DMS153 (cell line): ENCODE measurements around the gene CYGB.
A peak's percentile ranks its signal among the peaks of the same experiment; 100 is the strongest.
"Not testable (repeated sequence)": the region's sequence is repeated elsewhere in the genome, so short reads cannot be mapped to it uniquely, and the experiment has no call there.

Experiments used
- DNase-seq: peaks from one replicate; lab custom pipeline; 2025; lab: John Stamatoyannopoulos, UW

The CYGB gene

DNA sequence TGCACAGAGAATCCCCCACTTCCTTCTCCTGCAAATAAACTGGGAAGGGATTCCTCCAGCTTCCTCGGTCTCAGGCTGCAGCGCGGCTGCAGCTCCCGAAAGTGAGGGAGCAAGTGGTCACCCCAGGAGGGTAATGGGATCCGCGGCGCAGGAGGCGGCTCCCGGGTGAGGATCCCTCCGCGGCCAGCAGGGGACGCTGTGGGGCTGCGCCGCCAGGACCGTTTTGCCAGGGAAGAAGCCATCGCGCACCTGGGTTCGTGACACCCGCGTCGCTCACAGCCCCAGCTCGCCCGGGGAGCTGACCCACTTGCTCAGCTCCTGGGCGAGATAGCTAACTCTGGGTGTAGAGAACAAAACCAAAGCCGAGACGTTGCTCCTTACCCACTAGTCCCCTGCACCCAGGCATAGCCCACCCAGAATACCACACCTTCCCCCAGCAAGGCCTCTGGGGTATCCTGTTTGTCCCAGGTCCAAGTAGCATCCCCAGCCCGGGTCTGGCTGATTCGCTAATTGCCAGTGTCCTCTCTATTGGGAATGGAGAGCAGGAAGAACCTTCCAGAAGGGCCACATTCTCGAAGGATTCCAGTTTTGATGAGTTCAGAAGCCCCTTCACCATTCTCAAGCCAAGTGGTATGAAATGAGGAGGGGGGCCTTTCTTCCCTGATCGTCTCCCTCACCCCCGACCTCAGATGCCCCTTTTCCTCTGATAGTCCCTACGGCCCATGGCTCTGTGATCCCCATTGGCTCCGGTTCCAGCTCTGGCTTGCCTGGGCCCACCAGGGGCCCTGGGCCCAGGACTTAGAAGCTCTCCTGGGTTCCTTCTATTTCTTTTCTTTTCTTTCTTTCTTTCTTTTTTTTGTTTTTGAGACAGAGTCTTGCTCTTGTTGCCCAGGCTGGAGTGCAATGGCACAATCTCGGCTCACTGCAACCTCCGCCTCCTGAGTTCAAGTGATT, 14.1 kb downstream of the CYGB start:
- peak; percentile 13 for DNase-seq

- DNase-seq: not testable (repeated sequence)
Measured at GRCh38 chr17:76521683-76522082, 15.8 kb downstream of the CYGB start.

- no peak for DNase-seq
Measured at GRCh38 chr17:76521262-76521661, 16.2 kb downstream of the CYGB start.

- DNase-seq: no peak
Measured at GRCh38 chr17:76519048-76519966, 18.2 kb downstream of the CYGB start.

DNA sequence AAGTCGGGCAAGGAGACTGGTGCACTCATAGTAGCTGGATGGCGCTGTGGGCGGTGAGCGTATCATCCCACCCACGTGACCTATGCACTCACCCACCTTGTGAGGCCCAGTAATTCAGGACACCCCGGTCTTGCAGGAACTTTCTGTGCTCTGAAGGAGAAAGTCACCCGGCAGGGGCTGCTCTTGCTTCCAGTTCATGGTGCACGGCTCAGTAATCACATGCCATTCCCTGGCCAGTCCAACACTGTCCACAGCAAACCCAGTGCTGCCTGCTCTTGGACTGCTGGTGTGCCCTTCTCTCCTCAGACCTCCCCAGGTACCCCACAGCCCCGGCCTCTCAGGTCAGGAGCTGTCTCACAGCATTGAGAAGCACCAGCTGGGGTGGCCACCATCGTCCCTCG, 19.9 kb downstream of the CYGB start:
- DNase-seq: no peak

DNA sequence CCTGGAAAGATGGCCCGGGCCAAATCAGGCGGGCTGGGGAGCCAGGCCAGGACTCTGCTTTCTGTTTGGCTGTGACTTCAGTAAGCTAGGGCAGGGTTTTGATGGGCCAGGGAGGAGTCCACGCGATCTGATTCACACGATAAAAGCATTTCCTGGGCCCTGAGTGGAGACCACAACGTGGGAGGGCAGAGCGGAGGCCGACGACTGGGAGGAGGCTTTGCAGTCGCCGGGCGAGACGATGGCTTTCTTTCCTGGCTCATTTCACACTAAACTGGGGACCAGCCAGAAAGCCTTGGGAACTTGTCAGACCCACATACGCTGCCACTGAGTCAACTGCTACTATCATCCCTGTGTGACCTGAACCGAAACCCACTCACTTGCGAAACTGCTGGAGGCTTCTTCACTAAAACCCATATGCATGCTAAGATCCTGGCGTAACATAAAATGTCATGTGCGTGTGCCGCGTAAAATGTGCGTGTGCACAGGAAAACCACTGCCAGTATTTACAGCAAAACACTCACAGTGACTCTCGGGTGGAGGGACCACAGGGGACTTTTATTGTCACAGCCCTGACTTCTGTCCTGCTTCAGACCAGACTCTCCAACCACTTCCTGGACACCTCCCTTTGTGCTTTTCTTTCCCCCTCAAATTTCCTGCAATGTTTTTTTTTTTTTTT, 22.1 kb downstream of the CYGB start:
- no peak for DNase-seq

GRCh38 chr17:76514355-76514754, 23.2 kb downstream of the CYGB start:
- DNase-seq: not testable (repeated sequence)

GRCh38 chr17:76513306-76513692, 24.2 kb downstream of the CYGB start:
- no peak for DNase-seq

DNA sequence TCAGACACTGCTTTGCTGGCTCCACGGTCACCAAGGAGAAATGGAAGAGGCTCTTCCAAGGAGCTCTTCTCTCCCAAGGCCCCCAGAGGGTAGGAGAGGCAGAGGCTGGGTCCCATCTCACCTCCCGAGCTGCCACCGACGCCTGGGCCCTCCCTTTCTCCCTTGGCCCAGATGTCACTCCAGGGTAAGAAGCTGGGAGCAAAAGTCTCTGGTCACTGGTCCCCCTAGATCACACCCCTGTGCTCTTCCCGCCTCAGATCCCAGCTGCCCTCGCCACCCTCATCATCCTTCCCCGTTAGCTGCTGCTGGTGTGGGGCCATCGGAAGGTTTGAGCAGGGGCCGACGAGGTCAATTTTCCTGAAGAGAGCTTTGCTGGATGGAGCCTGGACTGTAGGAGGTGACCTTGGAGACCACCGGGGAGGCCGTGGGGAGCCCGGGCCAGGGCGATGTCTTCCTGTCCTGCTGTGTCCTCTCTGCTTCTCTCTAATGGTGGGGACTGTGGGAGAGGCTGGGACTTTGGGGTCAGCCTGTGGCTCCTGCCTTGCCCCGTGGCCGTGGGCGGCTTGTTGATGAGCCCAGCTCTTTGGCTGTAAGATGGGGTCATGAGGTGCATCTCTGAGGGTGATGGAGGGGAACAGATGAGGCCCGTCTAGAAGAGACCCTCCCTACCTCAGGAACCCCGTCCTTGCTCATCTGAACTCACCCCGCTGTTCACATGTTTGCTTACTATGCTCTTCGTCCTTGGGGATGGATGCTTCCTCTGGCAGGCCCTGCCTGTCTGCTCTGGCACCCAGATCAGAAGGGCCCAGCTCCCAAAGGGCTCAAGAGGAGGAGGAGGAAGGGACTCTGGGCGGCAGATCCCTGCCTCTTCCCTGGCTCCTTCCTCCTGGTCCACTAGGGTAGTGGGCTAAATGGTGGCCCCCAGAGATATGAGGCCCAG, 24.9 kb downstream of the CYGB start:
- no peak for DNase-seq

- no peak for DNase-seq
Measured at GRCh38 chr17:76511668-76512365, 25.7 kb downstream of the CYGB start.

DNA sequence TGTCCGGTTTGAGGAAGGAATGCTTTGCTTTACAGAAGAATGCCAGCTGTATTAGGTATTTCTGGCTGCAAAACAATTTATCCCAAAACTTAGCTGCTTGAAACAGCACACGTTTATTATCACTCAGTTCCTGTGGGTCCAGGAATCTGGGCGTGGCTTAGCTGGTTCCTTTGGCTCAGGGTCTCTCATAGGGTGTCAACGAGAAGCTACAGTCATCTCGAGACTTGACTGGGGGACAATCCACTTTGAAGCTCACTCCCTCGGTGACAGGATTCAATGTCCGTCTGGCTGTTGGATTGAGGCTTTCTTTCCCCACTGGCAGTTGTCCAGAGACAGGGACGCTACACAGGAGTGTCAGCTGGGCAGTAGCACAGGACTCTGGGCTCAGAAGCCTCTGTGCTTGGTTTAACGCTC, 26.7 kb downstream of the CYGB start:
- DNase-seq: no peak

GRCh38 chr17:76508472-76509063, 28.9 kb downstream of the CYGB start:
- not testable (repeated sequence) for DNase-seq

GRCh38 chr17:76506408-76507345, 30.8 kb downstream of the CYGB start:
- DNase-seq: peak; percentile 35

DNA sequence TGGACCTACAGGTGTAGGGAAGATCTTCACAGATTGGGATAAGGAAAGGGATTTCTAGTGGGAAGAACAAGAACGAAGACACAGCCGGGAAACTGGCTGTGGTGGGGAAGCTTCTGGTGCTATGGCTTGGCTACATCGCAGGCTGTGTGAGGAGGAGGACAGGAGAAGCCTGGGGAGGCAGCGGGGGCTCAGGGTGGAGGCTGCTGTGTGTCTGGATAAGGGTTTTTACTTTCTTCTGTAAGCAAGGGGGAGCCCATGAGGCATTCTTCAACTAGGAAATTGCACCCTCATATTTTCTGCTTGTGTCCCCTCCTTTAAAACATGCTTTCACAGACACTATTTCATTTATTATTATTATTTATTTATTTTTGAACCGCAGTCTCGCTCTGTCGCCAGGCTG, 33.4 kb downstream of the CYGB start:
- no peak for DNase-seq

DNA sequence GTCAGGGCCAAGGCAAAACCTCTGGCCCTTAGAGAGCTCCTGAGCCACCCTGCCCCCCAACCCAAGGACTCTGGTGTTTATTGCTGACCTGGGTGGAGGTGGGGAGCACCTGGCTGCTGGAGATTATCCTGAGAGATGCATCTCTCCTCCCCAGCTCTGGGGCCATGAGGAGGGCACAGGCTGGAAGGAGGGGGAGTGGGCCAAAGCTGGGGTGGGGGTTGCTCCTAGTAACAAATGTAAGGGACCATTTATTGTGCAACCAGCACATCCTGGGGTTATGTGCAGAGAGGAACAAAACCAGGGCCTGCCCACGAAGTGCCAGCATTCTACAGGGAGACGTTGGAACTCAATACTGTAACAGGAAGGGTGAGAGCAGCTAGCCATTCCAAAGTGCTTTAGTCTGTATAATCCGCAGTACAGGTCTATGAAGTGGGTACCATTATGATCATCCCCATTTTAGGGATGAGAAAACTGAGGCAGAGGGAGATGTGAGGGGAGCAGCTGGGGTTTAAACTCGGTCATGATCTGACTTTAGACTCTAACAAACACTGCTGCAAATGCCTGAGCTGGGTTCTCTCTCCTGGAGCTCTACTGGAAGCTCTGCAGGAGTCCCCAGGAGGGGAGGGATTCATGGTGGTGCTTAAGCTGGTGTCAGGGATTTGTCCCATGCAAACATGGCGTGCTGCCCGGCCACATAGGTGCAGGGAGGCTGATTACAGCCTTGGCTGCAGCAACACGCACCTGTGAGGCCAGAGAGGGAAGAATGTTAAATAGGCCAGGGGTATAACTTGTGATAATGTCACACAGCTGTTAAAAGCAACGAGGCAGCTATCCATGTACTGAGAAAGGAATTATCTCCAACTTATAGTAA, 34.9 kb downstream of the CYGB start:
- DNase-seq: no peak

DNA sequence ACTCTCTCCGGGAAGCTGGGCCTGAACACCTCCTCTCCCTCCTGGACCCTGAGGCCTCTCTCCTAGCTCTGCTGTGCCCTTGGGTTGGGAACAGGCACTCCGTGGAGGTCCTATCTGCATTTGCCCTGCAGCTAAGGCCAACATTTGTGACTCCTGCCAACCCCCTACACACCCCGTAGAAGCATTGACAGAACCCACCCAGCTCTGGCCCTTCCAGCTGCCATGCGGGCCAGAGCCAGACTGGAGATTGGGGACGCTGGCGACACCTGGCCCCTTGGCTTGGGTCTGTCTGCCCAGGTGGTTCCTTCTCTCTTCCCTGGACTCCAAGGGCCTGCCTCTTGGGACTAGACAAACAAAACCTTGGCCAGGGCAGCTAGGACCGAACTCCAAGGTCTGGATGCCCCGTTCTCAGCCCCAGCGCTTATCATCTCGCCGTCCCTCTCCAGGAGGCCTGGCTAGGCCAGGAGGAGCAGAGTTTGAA, 35.6 kb downstream of the CYGB start:
- DNase-seq: no peak

DNA sequence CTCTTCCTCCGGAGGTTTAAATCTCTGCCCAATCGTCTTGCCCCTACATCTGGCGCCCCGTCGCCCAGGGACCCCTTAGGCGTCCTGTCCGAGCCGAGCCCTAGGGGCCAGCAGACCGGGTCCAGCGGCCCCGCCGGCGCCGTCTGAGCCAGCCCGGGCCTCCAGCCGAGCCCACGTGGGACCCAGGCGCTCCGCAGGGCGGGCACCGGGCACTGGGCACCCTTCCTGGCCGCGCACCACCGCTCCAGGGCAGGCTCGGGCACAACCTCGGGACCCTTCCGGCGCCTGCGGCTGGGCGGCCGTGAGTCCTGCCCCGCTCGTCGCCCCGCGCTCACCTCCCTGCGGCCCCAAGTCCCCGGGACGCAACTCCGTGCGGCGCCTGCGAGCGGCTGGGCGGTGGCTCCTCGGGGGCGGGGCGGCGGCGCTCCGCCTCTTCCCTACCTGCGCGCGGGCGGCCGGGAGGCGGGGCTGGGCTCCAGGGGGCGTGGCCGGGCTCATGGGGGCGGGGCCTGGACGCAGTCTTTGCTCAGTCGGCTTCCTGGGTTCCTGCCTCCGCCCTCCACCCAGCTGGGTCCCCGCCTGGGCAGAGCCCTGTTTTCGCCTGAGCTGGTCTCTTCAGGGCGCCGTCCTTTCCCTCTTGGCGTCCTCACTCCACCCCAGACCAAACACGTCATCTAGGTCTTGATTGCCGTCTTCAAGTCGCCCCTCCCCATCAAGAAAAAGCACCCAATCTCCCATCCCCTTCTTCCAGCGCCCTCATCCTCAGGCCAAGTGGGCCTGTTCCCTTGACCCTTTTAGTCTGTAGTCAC, 36.3 kb downstream of the CYGB start, which contains the start of gene RHBDF2:
Gene RHBDF2 (minus strand): TSS at position 406 of the 809 bp plus-strand sequence. CDS start 19,899 bp downstream, outside the sequence.
- DNase-seq: peak; percentile 67
